ENCODE results near the gene PPBP. TPM values are rescaled to one million over a fixed set of nuclear protein-coding genes. Genes with fewer than 3 reads are reported as not detected.

Gene PPBP
- total RNA-seq, 1 experiment from 2014 or later: not detected

GRCh38 chr4:73967866-73968265, 20.1 kb downstream of the PPBP start:
- Histone ChIP-seq H3K9me3 (ENCODE audit: control insufficient read depth in 1 of 2, insufficient read depth in 1 of 2, low read depth in 1 of 2, low read length in 2 of 2) (0 out of 4 replicates have a peak, but pooled peaks cover 0 to 5% of the 10 kb centered on the region in 2 experiments), H3K9ac (ENCODE audit: low read length) (no peak overlapping the region), H2AFZ (ENCODE audit: low read depth, low read length, poor library complexity, severe bottlenecking) (no peak overlapping the region), H4K20me1 (ENCODE audit: insufficient read depth) (no peaks in the 10 kb centered on the region), H3K27me3 (ENCODE audit: insufficient read depth, low read length) (no peaks in the 10 kb centered on the region), H3K4me3 (replicated peaks in 1 of 2; ENCODE audit: low read depth in 1 of 2, low read length in 2 of 2) (no peak overlapping the region), H3K79me2 (ENCODE audit: insufficient read depth, low read length) (no peaks in the 10 kb centered on the region), H3K4me2 (ENCODE audit: low read length) (no peak overlapping the region), H3K36me3 (ENCODE audit: control insufficient read depth in 1 of 2, insufficient read depth in 2 of 2, low read length in 2 of 2) (no peaks in the 10 kb centered on the region), H3K27ac (ENCODE audit: low read depth, low read length) (no peak overlapping the region), H3K9me2 (ENCODE audit: insufficient read depth) (no peaks in the 10 kb centered on the region), H3K4me1 (ENCODE audit: control insufficient read depth in 1 of 2, insufficient read depth in 2 of 2, low read length in 2 of 2) (peaks cover 0 to 5% of the 10 kb centered on the region in 2 experiments; a peak in 1 of 4 replicates)
- ChIA-PET RAD21 (ENCODE audit: low non-redundant PET in 1 of 2, low total read pairs in 2 of 2, uncharacterized antibody in 2 of 2, unreplicated experiment in 2 of 2) (no interaction called here), POLR2A (no interaction called here), CTCF (no interaction called here)
- TF ChIP-seq FOSL1 (IDR thresholded peaks at IDR 0.05; ENCODE audit: low read depth): no peak
- no peak for TF ChIP-seq CEBPB (IDR thresholded peaks at IDR 0.05; ENCODE audit: low read depth)
- no peak for TF ChIP-seq CBX3 (IDR thresholded peaks at IDR 0.05; ENCODE audit: low read depth)
- no peak for TF ChIP-seq RAD21 (IDR thresholded peaks at IDR 0.05; ENCODE audit: low read depth)
- TF ChIP-seq ELF1 (IDR thresholded peaks at IDR 0.05; ENCODE audit: borderline replicate concordance, low read depth): no peak
- TF ChIP-seq SP1 (IDR thresholded peaks at IDR 0.05; ENCODE audit: low read depth): no peak
- TF ChIP-seq YY1 (IDR thresholded peaks at IDR 0.05; ENCODE audit: extremely low read depth, insufficient replicate concordance, low read depth, low read length): no peak
- TF ChIP-seq, protein P1, sequence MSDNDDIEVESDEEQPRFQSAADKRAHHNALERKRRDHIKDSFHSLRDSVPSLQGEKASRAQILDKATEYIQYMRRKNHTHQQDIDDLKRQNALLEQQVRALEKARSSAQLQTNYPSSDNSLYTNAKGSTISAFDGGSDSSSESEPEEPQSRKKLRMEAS (IDR thresholded peaks at IDR 0.05): no peak
- TF ChIP-seq EGR1 (IDR thresholded peaks at IDR 0.05; ENCODE audit: low read depth): no peak
- TF ChIP-seq REST (IDR thresholded peaks at IDR 0.05; ENCODE audit: low read depth): no peak
- TF ChIP-seq, protein P2, sequence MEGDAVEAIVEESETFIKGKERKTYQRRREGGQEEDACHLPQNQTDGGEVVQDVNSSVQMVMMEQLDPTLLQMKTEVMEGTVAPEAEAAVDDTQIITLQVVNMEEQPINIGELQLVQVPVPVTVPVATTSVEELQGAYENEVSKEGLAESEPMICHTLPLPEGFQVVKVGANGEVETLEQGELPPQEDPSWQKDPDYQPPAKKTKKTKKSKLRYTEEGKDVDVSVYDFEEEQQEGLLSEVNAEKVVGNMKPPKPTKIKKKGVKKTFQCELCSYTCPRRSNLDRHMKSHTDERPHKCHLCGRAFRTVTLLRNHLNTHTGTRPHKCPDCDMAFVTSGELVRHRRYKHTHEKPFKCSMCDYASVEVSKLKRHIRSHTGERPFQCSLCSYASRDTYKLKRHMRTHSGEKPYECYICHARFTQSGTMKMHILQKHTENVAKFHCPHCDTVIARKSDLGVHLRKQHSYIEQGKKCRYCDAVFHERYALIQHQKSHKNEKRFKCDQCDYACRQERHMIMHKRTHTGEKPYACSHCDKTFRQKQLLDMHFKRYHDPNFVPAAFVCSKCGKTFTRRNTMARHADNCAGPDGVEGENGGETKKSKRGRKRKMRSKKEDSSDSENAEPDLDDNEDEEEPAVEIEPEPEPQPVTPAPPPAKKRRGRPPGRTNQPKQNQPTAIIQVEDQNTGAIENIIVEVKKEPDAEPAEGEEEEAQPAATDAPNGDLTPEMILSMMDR (IDR thresholded peaks at IDR 0.05 in 2 of 3, conservative IDR thresholded peaks at IDR 0.05 in 1 of 3; ENCODE audit: borderline replicate concordance in 1 of 3, insufficient read depth in 1 of 3, low read depth in 2 of 3, low read length in 2 of 3): no peak
- no peak for DNase-seq (ENCODE audit: low read depth, low spot score)
- intact Hi-C loops (cut with micrococcal nuclease): no loop called here
- no TSS peak for BruUV-seq (replicated peaks)
- no peak for ATAC-seq
